ENCODE results near the gene ANAPC7.

The ANAPC7 gene

DNA sequence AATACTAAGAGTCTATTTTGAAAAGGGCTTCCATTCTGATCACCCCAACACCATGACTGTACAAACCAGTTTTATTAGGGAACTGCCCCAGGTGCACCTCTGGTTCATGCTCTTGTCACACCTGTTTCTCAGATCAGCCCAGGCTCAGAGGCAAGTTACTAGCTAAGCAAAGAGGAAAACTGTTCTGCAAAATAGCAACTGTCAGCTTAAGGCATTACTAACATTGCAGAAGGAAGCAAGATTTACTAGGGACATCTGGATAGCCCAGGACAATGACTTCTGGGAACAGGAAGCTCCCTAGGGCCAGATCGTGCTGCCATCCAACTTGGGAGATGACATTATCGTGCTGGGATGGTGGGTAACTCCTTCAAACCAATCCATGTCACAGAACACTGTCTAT, 30.1 kb downstream of the ANAPC7 start:
- no peak for DNase-seq

DNA sequence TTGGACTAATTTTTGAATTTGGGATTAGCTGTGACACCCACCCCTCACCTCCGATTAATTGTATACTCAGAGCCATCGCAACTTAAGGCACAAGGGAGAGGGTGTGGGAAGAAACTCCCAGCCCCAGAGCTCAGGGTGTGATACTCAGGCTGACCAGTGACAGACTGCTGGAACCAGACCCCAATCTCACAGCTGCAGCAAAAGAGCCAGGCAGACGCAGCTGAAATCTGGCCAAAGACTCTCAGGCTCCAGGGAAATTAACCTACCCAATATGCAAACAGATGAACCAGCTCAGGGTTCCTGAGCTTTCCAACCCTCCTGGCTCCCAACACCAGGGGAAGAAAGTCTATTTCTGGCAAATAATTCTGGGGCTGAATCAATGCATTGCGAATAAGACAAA, 30.5 kb downstream of the ANAPC7 start:
- DNase-seq: no peak

DNA sequence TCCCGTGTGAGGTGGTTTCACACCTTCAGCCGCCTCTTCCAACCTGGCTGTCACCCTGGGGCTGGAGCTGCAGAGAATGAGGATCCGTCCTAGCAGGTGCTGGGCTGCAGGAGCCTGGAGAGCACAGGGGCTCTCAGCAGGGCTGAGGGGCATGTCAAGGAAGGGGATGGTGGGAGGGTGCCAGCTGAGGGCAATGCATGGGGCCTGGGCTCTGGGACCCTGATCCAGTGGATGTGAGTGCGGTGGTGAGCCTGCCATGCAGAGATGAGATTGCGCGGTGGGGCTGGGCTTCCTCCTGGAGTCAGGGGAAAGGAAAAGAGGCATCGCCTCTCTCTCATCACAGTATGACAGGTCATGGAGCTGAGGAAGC, 31.5 kb downstream of the ANAPC7 start:
- DNase-seq: no peak

DNA sequence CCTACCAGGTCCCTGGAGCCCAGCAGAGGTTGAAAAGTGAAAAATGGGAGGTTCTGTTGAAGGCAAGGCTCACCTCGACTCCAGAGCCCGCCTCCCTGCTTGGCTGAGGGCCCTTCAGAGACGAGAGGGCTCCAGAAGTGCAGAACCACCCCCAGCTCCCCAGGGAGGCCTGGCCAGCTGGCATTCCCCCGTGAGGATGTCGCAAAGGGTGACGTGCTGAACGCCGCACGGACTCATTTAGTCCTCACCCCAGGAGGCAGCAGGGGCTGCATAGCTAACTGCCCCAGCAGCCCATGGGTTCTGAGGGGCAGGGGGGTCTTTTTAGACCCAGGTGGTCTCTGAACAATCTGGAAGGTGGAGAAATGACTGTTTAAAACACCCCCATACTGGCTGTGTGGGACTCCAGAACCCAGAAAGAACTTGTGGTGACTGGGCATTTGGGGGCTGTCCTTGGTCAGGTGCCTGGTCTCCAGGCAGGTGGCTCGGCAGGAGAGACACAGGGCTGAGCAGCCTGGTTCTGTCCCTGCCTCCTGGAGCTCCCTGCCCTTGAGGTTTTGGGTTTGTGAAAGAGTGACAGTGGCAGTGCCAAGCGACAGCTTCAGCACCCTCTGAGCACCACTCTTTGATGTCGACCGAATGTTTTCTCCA, 32.0 kb downstream of the ANAPC7 start:
- no peak for DNase-seq

DNA sequence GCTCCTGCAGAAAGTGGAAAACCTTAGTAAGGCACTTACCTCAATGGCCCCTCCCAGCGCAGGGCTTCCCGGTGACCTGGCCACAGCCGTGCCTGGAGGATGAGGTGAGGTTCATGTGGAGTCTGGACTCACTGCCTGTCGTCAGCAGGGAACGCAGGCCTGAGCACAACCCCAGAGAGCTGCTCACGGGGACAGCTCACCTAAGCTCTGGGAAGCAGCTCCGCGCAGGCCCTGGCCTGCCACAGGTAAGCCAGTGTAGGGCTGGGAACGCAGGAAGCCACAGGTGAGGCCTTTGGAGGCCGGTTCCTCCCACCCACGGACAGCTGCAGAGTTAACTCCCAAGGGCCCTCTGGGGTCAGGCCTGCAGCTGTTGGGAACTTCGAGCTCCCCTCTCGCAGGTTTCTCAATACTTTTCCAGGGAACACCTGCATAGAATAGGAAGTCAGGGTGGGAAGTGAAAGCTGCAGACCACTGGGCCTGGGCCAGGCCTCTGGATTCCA, 32.7 kb downstream of the ANAPC7 start:
- DNase-seq: no peak

DNA sequence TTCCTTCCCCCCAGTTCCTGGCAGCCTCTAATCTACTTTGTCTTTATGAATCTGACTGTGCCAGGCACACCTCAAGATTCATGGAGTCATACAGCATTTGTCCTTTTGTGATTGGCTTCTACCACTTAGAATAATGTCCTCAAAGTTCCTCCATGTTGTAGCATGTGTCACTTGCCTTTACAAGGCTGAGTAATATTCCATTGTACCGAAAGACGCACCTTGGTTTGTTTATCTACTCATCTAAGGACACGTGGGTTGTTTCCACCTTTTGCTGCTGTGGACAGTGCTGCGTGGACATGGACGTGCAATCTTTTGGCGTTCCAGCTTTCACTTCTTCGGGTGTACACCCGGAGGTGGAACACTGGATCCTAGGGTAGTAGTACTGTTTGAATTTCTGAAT, 33.5 kb downstream of the ANAPC7 start:
- no peak for DNase-seq

DNA sequence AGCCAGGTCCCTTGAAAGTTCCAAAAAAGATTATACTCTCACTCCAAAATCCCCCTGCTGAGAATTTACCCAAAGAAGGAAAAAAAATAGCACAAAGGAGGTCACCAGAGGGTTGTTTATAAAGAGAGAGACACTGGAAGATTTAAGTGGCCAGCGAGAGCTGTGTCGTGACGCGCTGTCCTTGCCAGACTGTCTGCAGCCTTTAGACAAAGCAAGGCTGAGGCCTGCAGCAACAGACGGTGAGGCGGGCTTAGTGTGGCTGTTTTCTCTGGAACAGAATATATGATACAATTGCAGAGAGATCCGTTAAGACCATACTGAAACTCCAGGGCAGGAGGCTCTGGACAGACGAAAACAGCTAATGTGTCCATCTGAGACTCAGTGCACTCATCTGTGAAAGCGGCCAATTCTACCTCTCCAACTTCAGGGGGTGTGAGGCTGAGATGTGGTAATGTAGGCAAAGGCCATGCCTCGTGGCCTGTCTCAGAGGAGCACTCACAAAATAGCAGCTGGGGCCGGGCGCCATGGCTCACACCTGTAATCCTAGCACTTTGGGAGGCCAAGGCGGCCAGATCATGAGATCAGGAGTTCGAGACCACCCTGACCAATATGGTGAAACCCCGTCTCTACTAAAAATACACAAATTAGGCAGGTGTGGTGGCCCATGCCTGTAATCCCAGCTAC, 36.2 kb downstream of the ANAPC7 start:
- DNase-seq: no peak

DNA sequence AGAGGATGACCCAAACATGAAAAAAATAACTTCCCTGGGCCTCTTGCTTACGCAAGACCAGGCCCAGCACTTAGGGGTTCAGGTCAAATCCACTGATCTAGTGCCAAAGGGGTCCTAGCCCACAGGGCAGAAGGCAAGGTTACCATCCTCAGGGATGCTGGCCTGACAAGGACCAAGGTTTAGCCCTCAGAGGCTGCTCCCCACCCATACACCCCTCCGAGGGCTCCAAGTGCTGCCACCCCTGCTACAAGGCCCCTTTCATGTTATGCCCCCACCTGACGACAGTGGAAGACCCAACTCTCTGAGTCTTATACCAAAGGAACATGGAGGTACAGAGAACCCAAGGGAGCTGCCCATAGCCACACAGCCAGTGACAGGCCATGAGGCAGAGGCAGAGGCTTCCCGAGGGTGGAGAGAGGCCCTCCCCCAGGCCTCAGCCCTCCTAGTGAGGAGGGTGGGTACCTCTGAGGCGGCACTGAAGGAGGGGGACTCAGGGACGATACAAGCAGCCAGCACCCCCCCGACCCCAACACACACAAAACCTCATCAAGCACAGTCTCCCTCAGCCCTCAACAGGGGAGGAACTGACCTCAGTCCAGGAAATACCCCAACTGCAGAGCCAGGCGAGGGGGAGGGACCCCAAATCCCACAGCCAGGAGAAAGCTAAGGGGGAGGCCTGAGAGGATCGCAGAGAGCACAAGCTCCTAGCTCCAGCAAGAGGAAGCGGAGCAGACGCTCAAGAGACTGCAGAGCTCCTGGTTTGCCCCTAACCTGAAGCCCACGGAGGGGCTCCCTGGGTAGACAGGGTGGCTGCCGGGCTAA, 37.0 kb downstream of the ANAPC7 start:
- no peak for DNase-seq

DNA sequence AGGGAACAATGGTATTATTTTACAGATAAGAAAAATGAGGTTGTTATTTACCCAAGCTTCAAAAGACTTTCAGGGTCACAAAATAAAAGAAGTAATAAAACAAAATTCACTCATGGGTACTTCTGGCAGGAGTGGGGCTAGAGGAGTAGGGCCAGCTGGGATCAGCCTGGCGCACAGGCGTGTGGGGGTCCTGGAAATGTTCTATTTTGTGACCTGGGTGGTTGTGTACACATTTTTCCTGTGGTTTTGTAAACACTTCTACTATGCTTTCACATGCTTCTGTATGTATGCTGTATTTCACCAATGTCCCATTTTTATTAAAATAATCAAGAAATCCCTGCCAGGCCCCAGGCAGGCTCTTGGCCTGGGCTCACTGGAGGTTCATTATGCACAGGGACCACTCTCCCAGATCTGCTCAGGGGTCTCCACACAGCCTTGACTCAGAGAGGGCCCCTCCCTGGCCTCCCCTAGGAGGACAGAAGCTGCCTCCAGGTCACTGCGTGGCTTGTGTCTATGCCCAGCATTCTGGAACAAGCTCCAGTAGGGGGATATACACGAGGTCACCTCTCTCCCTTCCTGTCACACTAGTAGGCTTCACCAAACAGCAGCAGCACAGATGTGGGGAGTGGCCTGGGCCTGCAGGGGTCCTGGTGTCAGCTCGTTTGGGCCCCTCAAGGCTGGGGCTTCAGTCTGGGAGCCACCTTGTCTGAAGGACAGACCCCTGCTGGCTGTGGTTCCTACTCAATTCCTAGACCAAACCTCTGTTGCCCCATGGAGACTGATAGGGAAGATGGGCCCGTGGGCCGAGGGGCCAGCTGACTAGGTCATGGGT, 37.8 kb downstream of the ANAPC7 start:
- DNase-seq: no peak

DNA sequence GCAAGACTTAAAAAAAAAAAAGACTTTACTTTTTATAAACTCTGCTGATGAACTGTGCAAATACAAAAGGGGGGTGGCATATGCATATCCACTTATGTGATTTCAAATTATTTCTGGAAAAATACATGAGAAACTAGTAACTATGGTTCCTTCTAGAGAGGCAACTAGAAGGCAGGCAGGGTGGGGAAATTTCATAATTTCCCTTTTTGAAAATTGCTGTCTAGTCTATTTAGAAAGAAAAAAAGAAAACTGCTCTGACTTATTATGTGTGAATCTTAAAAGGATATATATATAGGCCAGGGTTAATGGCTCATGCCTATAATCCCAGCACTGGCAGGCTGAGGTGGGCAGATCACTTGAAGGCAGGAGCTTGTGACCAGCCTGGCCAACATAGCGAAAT, 42.3 kb downstream of the ANAPC7 start:
- DNase-seq: no peak

DNA sequence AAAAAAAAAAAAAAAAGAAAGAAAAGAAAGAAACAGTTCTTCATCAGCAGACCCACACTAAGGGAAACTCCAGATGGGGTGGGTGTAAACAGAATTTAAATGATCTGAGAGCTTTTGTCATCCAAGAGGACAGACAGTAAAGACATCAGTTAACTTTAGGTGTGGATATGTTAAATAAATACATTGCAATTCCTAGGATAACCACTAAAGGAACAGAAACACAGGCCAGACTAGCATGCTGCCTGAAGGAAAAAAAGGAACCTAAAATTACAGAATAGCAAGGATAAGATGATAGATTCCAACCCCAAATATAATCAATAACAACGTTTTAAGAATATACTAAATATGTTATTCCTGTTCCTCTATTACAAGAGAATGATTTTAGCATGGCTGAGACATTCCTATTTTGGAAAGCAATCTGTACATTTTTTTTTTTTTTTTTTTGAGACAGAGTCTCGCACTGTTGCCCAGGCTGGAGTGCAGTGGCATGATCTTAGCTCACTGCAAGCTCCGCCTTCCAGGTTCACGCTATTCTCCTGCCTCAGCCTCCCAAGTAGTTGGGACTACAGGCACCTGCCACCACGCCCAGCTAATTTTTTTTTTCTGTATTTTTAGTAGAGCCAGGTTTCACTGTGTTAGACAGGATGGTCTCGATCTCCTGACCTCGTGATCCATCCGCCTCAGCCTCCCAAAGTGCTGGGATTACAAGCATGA, 45.0 kb downstream of the ANAPC7 start:
- peak; percentile 67 for DNase-seq

DNA sequence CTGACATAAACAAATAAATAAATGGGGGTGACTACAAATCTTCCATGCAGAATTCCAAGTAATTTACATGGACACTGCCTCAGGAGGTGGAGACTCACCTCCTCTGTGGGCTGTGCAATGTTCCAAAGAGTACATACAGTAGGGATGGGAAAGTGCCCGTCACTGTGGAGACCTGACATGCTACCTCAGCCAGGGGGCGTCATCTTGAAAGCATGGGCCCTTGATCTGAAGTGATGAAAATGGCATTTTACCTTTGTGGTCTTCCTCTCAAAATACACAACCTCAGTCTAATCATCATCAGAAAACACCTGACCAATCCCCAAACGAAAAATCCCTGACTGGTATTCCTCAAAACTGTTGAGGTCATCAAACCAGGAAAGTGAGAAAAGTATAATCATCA, 48.4 kb downstream of the ANAPC7 start:
- DNase-seq: peak; percentile 65

DNA sequence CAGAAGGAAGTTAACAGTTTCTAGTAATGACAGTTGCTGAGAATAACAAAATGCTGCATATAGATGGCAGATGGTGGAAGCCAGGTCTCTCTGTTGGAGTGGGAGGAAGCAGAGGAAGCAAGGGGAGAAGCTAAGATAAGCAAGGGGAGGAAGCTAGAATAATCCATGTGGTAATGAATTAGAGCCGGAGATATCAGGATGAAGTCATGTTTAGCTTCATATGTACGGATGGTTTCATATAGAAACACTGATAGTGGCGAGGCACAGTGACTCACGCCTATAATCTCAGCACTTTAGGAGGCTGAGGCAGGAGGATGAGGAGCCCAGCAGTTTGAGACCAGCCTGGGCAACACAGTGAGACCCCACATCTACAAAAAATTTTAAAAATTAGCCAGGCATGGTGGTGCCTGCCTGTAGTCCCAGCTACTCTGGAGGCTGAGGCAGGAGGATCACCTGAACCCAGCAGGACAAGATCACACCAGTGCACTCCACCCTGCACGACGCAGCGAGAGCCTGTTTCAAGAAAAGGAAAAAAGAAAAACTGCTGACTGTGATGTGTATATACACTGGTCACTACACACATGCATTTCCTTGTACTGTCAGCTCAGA, 49.2 kb downstream of the ANAPC7 start:
- DNase-seq: peak; percentile 31

DNA sequence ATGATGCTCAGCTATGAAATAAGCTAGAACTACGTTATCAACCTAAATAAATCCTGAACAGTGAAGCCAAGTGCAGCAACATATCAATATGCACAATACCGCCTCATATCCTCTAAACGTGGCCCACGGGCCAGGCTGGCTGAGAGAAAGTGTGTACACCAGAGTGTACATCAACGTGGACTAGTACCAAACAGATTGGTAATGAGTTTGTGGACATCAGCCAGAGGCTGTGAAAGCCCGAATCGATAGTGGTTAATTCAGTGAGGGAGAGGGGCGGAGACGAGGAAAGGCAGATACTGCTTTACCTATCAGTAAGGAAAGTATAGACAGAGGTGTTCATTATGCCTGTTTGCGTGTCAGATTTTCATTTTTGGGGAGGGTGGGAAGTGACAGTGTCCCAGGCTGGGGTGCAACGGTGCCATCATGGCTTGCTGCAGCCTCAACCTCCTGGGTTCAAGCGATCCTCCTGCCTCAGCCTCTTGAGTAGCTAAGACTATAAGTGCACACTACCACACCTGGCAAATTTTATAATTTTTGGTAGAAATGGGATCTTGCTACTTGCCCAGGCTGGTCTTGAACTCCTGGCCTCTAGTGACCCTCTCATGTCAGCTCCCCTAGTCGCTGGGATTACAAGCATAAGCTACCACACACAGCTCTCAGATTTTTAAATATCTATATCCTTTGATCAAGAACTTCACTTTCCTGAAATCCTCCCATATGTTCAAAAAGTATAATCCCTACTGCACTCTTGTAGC, 50.1 kb downstream of the ANAPC7 start:
- DNase-seq: no peak

DNA sequence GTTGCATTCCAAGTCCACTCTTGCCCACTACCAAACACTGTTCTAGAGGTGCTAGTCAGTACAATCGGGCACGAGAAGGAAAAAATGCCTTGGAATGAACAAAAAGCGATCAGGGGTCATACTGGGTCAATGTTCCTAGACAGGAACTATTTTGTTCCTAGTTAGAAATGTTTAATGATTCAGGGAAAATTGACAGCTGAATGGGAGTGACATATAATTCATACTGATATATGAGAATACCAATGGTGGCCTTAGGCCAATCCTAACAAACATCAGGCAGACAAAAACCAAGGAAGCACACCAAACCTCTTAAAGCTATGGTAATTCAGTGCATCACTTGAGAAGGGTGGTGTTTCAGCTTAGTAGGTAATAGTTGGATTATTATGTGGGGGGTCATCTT, 51.1 kb downstream of the ANAPC7 start:
- no peak for DNase-seq

DNA sequence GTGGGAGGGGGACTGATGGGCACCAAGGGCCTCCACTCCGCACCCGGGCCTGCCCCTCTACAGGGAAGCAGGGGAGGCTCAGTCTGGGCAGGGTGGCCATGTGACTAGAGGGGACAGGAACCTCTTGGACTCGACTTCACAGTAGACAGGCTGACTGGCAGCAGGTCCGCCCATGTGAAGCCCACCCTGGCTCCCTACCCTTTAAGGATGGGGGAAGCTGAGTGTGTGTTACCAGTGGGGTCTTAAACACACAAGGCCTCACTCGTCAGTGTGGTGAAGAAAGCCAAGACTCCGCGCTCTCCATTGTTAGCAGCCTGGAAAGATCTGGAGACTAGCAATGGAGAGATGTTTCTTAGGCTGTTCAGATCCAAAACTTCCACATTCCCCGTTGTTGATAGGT, 52.4 kb downstream of the ANAPC7 start:
- no peak for DNase-seq

DNA sequence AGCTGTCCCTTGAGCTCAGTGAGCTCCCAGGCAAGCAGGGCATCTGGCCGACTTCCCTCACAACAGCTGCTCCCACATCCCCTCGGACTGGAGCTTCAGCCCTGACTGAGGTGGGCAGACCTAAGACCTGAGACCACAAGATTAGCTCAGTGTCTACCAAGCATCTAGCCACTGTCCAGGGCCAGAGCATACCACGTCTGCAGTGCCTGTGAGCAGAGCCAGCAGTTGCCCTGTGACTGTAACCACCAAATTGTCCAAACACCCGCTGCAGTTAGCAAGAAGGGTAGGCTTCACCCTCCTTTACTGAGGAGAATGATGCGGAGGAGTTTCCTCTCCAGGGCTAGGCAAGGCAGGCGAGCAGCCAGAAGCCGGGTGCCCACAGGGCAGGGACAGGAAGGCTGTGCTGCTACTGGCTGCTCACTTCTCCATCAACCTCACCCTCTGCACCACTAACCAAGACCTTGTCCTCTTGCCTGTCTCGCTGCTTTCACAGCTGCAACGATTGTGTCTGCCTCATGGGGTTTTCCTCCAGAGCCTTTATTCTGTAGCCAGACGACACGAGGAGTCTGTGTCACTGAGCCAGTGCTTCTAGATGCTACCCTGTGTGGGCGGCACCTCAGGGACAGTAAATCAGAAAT, 53.9 kb downstream of the ANAPC7 start:
- DNase-seq: no peak

DNA sequence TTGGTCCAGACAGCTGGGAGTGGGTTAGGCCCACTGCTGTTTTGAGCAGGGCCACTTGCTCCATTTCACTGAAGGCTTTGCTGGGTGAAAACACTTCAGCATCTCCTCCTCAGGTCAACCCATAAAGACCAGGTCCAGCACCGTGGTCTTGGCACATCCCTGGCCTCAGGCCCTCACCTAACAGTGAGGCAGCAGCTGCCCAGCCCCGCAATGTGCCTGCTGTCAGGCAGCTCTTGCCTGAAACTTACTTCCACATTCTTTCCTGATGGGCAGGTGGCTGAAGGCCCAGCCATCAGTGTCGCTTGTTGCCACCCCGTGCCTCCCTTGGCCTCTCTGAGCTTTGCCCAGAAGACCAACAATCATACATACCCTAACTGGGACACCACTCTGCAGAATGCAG, 54.4 kb downstream of the ANAPC7 start:
- no peak for DNase-seq

DNA sequence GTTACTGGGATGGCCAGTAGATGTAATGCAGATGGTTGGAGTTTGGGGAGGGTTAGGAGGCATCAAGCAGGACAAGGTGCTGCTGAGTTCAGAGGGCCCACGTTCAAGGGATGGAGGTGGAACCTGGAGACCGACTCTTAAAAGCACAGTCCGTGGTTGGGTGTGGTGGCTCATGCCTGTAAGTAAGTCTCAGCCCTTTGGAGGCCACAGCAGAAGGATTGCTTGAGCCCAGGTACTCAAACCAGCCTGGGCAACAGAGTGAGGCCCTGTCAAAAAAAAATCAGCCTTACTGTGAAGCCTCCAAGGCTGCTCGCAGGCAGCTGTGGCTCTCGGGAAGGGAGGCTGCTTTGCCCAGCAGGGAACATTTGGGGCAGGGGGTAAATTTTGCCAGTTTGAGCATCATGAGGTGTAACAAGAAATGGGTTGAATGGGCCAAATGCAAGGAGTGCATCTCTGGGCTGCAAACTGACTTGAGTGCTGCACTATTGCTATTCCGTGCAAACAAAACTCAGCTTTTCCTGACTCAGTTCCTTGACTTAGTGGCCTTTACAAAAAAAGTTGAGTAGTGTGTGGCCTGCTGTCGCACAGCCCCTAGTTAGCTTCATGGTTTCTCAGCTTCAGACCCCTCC, 55.0 kb downstream of the ANAPC7 start:
- no peak for DNase-seq

DNA sequence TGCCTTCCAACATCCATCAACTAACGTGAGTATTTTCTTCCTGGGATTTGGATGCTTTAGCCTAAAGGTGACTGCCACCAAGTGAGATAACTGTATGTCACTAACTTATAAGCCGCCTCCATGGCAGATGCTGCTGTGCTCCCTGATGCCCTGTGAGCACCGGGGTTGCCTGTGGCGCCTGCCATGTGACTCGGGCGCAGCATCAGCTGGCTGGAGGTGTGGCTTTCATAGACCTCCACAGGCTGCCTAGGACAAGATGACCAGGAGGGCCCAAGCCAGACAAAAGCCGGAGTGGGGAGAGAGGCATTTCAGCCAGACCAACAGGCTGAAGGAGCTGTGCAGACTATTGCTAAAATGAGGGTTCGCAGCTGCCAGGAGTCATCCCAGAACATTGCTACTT, 55.7 kb downstream of the ANAPC7 start:
- no peak for DNase-seq
